K562 (cell line): ENCODE measurements around the gene ORMDL2. TPM values are rescaled to one million over a fixed set of nuclear protein-coding genes. Genes with fewer than 3 reads are reported as not detected.
"Not testable (repeated sequence)": the region's sequence is repeated elsewhere in the genome, so short reads cannot be mapped to it uniquely, and the experiment has no call there.

Experiments used
- ATAC-seq: fragments of 200-7000 bp; cut with Tn5 transposase; 3 replicates; pipeline ENCODE4 v1.9.1; 2020; ENCODE audit warnings: moderate library complexity
- BruUV-seq: library from RNA; stranded (reverse); fragments of 400-500 nt; replicated peaks from 2 replicates; lab custom pipeline; 2021; lab: Mats Ljungman, UMichigan
- CTCF ChIA-PET: fragments of 300-600 bp; formaldehyde crosslinking; extraction: SDS; loops from one replicate; lab custom pipeline; 2021; ENCODE audit warnings: low intra/inter-chr PET ratio; lab: Yijun Ruan, JAX
- POLR2A ChIA-PET: fragments of 300-600, 350-650 bp; sonication (Branson Sonifier 250); formaldehyde crosslinking; extraction: SDS; loops from one replicate; lab custom pipeline; 2021; ENCODE audit warnings: antibody characterized with exemption, inconsistent platforms; lab: Yijun Ruan, JAX
- DNase-seq, 4 experiments: peaks; one replicate each; pipeline versions ENCODE4 v3.0.0 to v3.0.0-alpha.2; 2011 to 2018; ENCODE audit warnings: low spot score in 3 of 4, mixed read lengths in 3 of 4; ENCODE audit errors: extremely low read depth in 1 of 4
- FAIRE-seq: peaks from 2 replicates; lab custom pipeline; 2011; peaks lifted over from hg19 to GRCh38; lab: Jason Lieb, UNC
- H2AFZ ChIP-seq: 2 replicates; pipeline ENCODE4 v1.6.0; 2011; ENCODE audit warnings: low read depth, low read length, control low read depth, inconsistent platforms
- H3K27ac ChIP-seq: fragments of 200-600 bp; 3 replicates; pipeline ENCODE4 v1.8.0; 2011; ENCODE audit warnings: low read depth, mild to moderate bottlenecking, control low read depth, inconsistent platforms, low read length, moderate library complexity, mixed read lengths; ENCODE audit errors: extremely low read depth
- H3K27me3 ChIP-seq, 2 experiments: fragments of 300-600 bp in 1 of 2; 2 replicates in 1 of 2; 3 replicates in 1 of 2; pipeline versions ENCODE4 v1.6.0 to v1.8.0; 2011; ENCODE audit warnings: inconsistent platforms in 2 of 2, low read length in 2 of 2, mild to moderate bottlenecking in 1 of 2, mixed read lengths in 1 of 2, moderate library complexity in 1 of 2; ENCODE audit not compliant: control insufficient read depth in 2 of 2, insufficient read depth in 2 of 2
- H3K36me3 ChIP-seq: fragments of 300-600 bp; 3 replicates; pipeline ENCODE4 v1.8.0; 2011; ENCODE audit warnings: mild to moderate bottlenecking, low read length, inconsistent platforms; ENCODE audit not compliant: control insufficient read depth, insufficient read depth
- H3K4me1 ChIP-seq, 2 experiments: fragments of 200-600 bp in 1 of 2; replicated peaks in 1 of 2; 2 replicates in 1 of 2; 3 replicates in 1 of 2; pipeline versions ENCODE4 v1.5.1 to v1.8.0; 2011; ENCODE audit warnings: inconsistent platforms in 2 of 2, low read length in 2 of 2, mild to moderate bottlenecking in 1 of 2, mixed read lengths in 1 of 2, moderate library complexity in 1 of 2; ENCODE audit not compliant: control insufficient read depth in 2 of 2, insufficient read depth in 2 of 2
- H3K4me2 ChIP-seq: 2 replicates; pipeline ENCODE4 v1.6.1; 2011; ENCODE audit warnings: low read length, control low read depth, inconsistent platforms, mixed read lengths; ENCODE audit not compliant: insufficient read depth
- H3K4me3 ChIP-seq: fragments of 200-600 bp; sonication (generic), shearing (Covaris generic); 2 replicates; pipeline ENCODE4 v1.5.1; 2016; ENCODE audit warnings: control low read depth, inconsistent platforms
- H3K79me2 ChIP-seq: fragments of 200-600 bp; 3 replicates; pipeline ENCODE4 v1.8.0; 2011; ENCODE audit warnings: low read length, inconsistent platforms; ENCODE audit not compliant: control insufficient read depth, insufficient read depth
- H3K9ac ChIP-seq, 2 experiments: 2 replicates each; pipeline versions ENCODE4 v1.6.0 to v1.6.1; 2011; ENCODE audit warnings: low read depth in 2 of 2, low read length in 2 of 2, control low read depth in 1 of 2, inconsistent platforms in 1 of 2, mild to moderate bottlenecking in 1 of 2, mixed read lengths in 1 of 2; ENCODE audit not compliant: insufficient read depth in 1 of 2
- H3K9me1 ChIP-seq: one replicate; pipeline ENCODE4 v1.6.0; 2011; ENCODE audit warnings: inconsistent platforms, mild to moderate bottlenecking, low read length, moderate library complexity; ENCODE audit not compliant: control insufficient read depth, insufficient read depth
- H3K9me3 ChIP-seq: replicated peaks from 2 replicates; pipeline ENCODE4 v1.5.1; 2011; ENCODE audit warnings: low read depth, low read length, inconsistent platforms; ENCODE audit not compliant: control insufficient read depth, insufficient read depth
- H4K20me1 ChIP-seq: replicated peaks from 2 replicates; pipeline ENCODE4 v1.6.1; 2011; ENCODE audit warnings: low read length, inconsistent platforms, mixed read lengths; ENCODE audit not compliant: control insufficient read depth, insufficient read depth
- L3MBTL2 ChIP-seq: fragments of 450-650 bp; IDR thresholded peaks from 2 replicates; pipeline ENCODE4 v1.6.1; 2016; ENCODE audit warnings: mild to moderate bottlenecking, moderate library complexity
- OTX1 ChIP-seq: fragments of 450-650 bp; formaldehyde crosslinking; IDR thresholded peaks from 2 replicates; pipeline ENCODE4 v1.4.0; 2022; ENCODE audit warnings: mild to moderate bottlenecking
- RBM17 ChIP-seq: fragments of 200-400 bp; formaldehyde crosslinking; IDR thresholded peaks from 2 replicates; pipeline ENCODE4 v1.6.1; 2017; ENCODE audit warnings: low read depth, mild to moderate bottlenecking, low read length, borderline replicate concordance
- SLC30A9 ChIP-seq: fragments of 250-450 bp; sonication (Bioruptor Pico); IDR thresholded peaks from 2 replicates; pipeline ENCODE4 v1.8.0; 2022; ENCODE audit warnings: mild to moderate bottlenecking, moderate library complexity
- SRF ChIP-seq, 2 experiments: fragments of 250-450, 450-650 bp in 1 of 2; sonication (Bioruptor Pico) in 1 of 2; sonication (generic) in 1 of 2; formaldehyde crosslinking; IDR thresholded peaks; 2 replicates each; pipeline versions ENCODE4 v1.5.0 to v1.5.1; 2020 to 2022; ENCODE audit warnings: mild to moderate bottlenecking in 1 of 2, missing genetic modification reagents in 1 of 2
- ZNF561 ChIP-seq: fragments of 450-650 bp; formaldehyde crosslinking; conservative IDR thresholded peaks from 2 replicates; pipeline ENCODE4 v1.4.0; 2020; ENCODE audit warnings: mild to moderate bottlenecking, moderate library complexity
- WGBS: fragments of 100-300 bp; shearing (Covaris generic); methylation state at CpG from one replicate; pipeline ENCODE4 v1.1.6; 2016; ENCODE audit warnings: low coverage, mixed read lengths; ENCODE audit not compliant: insufficient coverage; ENCODE audit errors: missing lambda C conversion rate; 5-methylcytosine and 5-hydroxymethylcytosine counted together
- in situ Hi-C: fragments of 300-500 bp; cut with MboI; formaldehyde crosslinking; loops from 4 replicates; pipeline ENCODE4 v1.15.0; 2018; ENCODE audit warnings: inconsistent platforms, mixed read lengths
- intact Hi-C: fragments of 100-400 bp; cut with micrococcal nuclease; formaldehyde crosslinking; loops from 2 replicates; pipeline ENCODE4 v1.14.2; 2022
- polyA plus RNA-seq, 8 experiments: library from polyadenylated mRNA; depleted of rRNA in 4 of 8; stranded (reverse) in 5 of 8; unstranded in 3 of 8; fragments of >200 nt; fragmentation: Nextera tagmentation in 2 of 8; fragmentation: Illumina TruSeq in 1 of 8; extraction: Ambion mirVana in 2 of 8; extraction: Trizol in 1 of 8; gene quantifications; 2 replicates each; pipeline versions ENCODE4 v1.2.1 to v1.2.3, GENCODE V29; 2011 to 2014; ENCODE audit warnings: inconsistent platforms in 1 of 8, missing spikeins in 1 of 8
- total RNA-seq, 7 experiments: library from RNA; depleted of rRNA in 6 of 7; stranded (reverse); fragments of >200 nt in 6 of 7; fragmentation: Illumina TruSeq in 2 of 7; extraction: Trizol in 2 of 7; gene quantifications; 2 replicates each; pipeline versions ENCODE4 v1.2.1 to v1.2.3, GENCODE V29; 2011 to 2021; ENCODE audit warnings: low replicate concordance in 1 of 7

The ORMDL2 gene
- total and polyA plus RNA-seq, 9 of the 15 experiments (the other 6 are each of a cell fraction or from before 2014, with no cell fraction given) = 9.9 to 113 (median 34.4) TPM

DNA sequence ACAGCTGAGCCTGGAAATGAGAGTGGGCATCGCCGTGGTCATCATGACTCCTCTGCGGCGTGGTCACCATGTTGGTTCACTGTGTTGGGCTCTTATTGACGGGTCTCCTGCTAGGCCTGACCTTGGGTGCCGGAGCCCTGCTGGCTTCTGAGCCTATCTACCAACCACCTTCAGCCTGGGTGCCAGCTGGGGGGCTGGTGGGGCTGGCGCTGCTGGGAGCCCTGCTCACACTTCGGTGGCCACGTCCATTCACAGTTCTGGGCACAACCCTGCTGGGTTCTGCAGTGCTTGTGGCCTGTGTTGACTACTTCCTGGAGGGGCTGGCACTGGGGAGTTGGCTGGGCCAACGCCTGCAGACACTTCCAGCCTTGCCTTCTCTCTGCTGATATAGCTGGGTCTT lies 15.2 kb downstream of the ORMDL2 start (continued):
- TF ChIP-seq SRF (CRISPR knock-in tag; IDR thresholded peaks at IDR 0.05) (no peak), OTX1 (CRISPR knock-in tag) (no peak), SLC30A9 (CRISPR knock-in tag) (no peak), RBM17 (no peak), ZNF561 (CRISPR knock-in tag) (no peak), L3MBTL2 (no peak)

DNA sequence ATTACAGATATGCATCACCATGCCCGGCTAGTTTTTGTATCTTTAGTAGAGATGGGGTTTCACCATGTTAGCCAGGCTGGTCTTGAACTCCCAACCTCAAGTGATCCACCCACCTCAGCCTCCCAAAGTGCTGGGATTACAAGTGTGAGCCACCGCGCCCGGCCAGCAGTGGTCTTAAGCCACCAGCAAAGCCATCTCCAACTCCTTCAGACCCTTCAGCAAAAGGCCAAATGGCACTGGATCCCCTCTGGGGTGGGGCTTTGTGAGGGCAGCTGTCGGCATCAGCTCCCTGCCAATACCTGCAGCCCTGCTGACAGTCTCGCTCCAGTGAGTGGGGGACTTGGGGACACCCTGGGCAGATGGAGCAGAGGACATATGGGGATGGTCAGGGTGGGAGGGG lies 16.6 kb downstream of the ORMDL2 start:
- H4K20me1 ChIP-seq, BruUV-seq, H3K27ac ChIP-seq, ATAC-seq, in situ Hi-C loops, H3K9me1 ChIP-seq, H3K36me3 ChIP-seq, FAIRE-seq, intact Hi-C loops, H3K27me3 ChIP-seq, H3K9ac ChIP-seq, H2AFZ ChIP-seq, H3K4me2 ChIP-seq, DNase-seq, H3K9me3 ChIP-seq, H3K4me3 ChIP-seq, CTCF ChIA-PET: not testable (repeated sequence)
- WGBS = 86% methylated on average over 4 of the region's 6 CpGs
- Histone ChIP-seq H3K79me2 (peaks cover 12% of the 10 kb centered on the region; the same call in 2 of the 3 replicates), H3K4me1 (peaks cover 9 to 27% of the 10 kb centered on the region in 2 experiments; a peak in 4 of 5 replicates)
- POLR2A ChIA-PET = interaction anchor here (1.3 to 8.3 kb wide), 3 partner anchors 10 to 15 kb away, joined by 3 to 64 read pairs (median 8); partner anchors contain the start of genes ORMDL2 and SARNP
